SK-N-SH (cell line): ENCODE results near the gene ATG2B. TPM values are rescaled to one million over a fixed set of nuclear protein-coding genes. Genes with fewer than 3 reads are reported as not detected.

Experiments used
- CTCF ChIA-PET: fragments of 300-600, 350-600 bp; formaldehyde crosslinking; extraction: SDS; loops from one replicate; lab custom pipeline; 2021; lab: Yijun Ruan, JAX
- POLR2A ChIA-PET: fragments of 350-600 bp; sonication (Branson Sonifier 250); formaldehyde crosslinking; extraction: SDS; loops from one replicate; lab custom pipeline; 2020; ENCODE audit warnings: antibody characterized with exemption, inconsistent platforms; lab: Yijun Ruan, JAX
- DNase-seq: peaks from one replicate; pipeline ENCODE4 v3.0.0; 2012
- H2AFZ ChIP-seq: fragments of 200-600 bp; sonication (generic); 2 replicates; pipeline ENCODE4 v1.8.1; 2016; ENCODE audit warnings: antibody characterized with exemption, mild to moderate bottlenecking, low read depth
- H3F3A ChIP-seq: fragments of 200-600 bp; sonication (generic); replicated peaks from 2 replicates; pipeline ENCODE3; 2016; ENCODE audit warnings: antibody characterized with exemption, mild to moderate bottlenecking; ENCODE audit not compliant: insufficient read depth
- H3K27ac ChIP-seq, 2 experiments: fragments of 200-500 bp in 1 of 2; fragments of 200-600 bp in 1 of 2; sonication (Bioruptor generic) in 1 of 2; sonication (generic), shearing (Covaris generic) in 1 of 2; 2 replicates each; pipeline versions ENCODE4 v1.5.1 to v1.6.1; 2014 to 2016; ENCODE audit warnings: low read depth in 2 of 2, inconsistent platforms in 1 of 2, low read length in 1 of 2, mild to moderate bottlenecking in 1 of 2, mixed read lengths in 1 of 2
- H3K27me3 ChIP-seq: fragments of 200-600 bp; sonication (generic), shearing (Covaris generic); 2 replicates; pipeline ENCODE4 v1.6.1; 2016; ENCODE audit warnings: mixed run types; ENCODE audit not compliant: insufficient read depth
- H3K36me3 ChIP-seq, 2 experiments: fragments of 200-500 bp in 1 of 2; fragments of 200-600 bp in 1 of 2; sonication (Bioruptor generic) in 1 of 2; sonication (generic) in 1 of 2; replicated peaks in 1 of 2; 2 replicates each; pipeline versions ENCODE3 to v1.5.1; 2014 to 2016; ENCODE audit warnings: low read length in 1 of 2, mild to moderate bottlenecking in 1 of 2; ENCODE audit not compliant: insufficient read depth in 2 of 2, control insufficient read depth in 1 of 2
- H3K4me1 ChIP-seq, 2 experiments: fragments of 200-500 bp in 1 of 2; fragments of 200-600 bp in 1 of 2; sonication (Bioruptor generic) in 1 of 2; sonication (generic), shearing (Covaris generic) in 1 of 2; 2 replicates each; pipeline versions ENCODE4 v1.5.1 to v1.6.1; 2014 to 2016; ENCODE audit warnings: low read depth in 1 of 2, low read length in 1 of 2, mixed run types in 1 of 2; ENCODE audit not compliant: insufficient read depth in 2 of 2, control insufficient read depth in 1 of 2
- H3K4me2 ChIP-seq: fragments of 200-600 bp; sonication (generic), shearing (Covaris generic); 2 replicates; pipeline ENCODE4 v1.6.1; 2017; ENCODE audit warnings: mixed run types
- H3K4me3 ChIP-seq, 2 experiments: fragments of 200-500 bp in 1 of 2; fragments of 200-600 bp in 1 of 2; sonication (Bioruptor generic) in 1 of 2; sonication (generic), shearing (Covaris generic) in 1 of 2; 2 replicates each; pipeline versions ENCODE4 v1.5.1 to v1.8.1; 2014 to 2016; ENCODE audit warnings: low read depth in 2 of 2, inconsistent platforms in 1 of 2, low read length in 1 of 2, mild to moderate bottlenecking in 1 of 2, mixed read lengths in 1 of 2, moderate library complexity in 1 of 2
- H3K79me2 ChIP-seq: fragments of 200-600 bp; sonication (generic); 2 replicates; pipeline ENCODE4 v1.8.1; 2017; ENCODE audit warnings: mild to moderate bottlenecking; ENCODE audit not compliant: insufficient read depth
- H3K9ac ChIP-seq: fragments of 200-600 bp; sonication (generic); 2 replicates; pipeline ENCODE4 v1.6.1; 2017; ENCODE audit warnings: mixed run types
- H3K9me2 ChIP-seq: fragments of 200-600 bp; sonication (generic); 2 replicates; pipeline ENCODE4 v1.6.1; 2017; ENCODE audit warnings: mixed run types
- H3K9me3 ChIP-seq: fragments of 200-600 bp; sonication (generic); 2 replicates; pipeline ENCODE4 v1.6.1; 2017; ENCODE audit warnings: mixed run types, mild to moderate bottlenecking, moderate library complexity
- H4K20me1 ChIP-seq: fragments of 200-600 bp; sonication (generic); 2 replicates; pipeline ENCODE4 v1.6.1; 2017; ENCODE audit warnings: mild to moderate bottlenecking, mixed run types; ENCODE audit not compliant: insufficient read depth
- CHD2 ChIP-seq: fragments of 150-350 bp; IDR thresholded peaks from 2 replicates; pipeline ENCODE4 v1.6.1; 2018; ENCODE audit warnings: low read length; ENCODE audit not compliant: partially characterized antibody
- CTCF ChIP-seq: fragments of 200-600 bp; sonication (generic); IDR thresholded peaks from 2 replicates; pipeline ENCODE4 v1.6.1; 2017; ENCODE audit warnings: antibody characterized with exemption, mild to moderate bottlenecking, moderate library complexity
- ELF1 ChIP-seq: IDR thresholded peaks from 2 replicates; pipeline ENCODE4 v1.4.0; 2012
- EP300 ChIP-seq, 2 experiments: IDR thresholded peaks; 2 replicates each; pipeline versions ENCODE4 v1.4.0 to v1.6.1; 2012; ENCODE audit warnings: borderline replicate concordance in 1 of 2, low read depth in 1 of 2, low read length in 1 of 2
- FOSL2 ChIP-seq: IDR thresholded peaks from 2 replicates; pipeline ENCODE4 v1.4.0; 2012; ENCODE audit warnings: low read depth, mild to moderate bottlenecking, moderate library complexity, borderline replicate concordance
- FOXM1 ChIP-seq: IDR thresholded peaks from 2 replicates; pipeline ENCODE4 v1.4.0; 2012; ENCODE audit warnings: low read depth, mild to moderate bottlenecking
- GABPA ChIP-seq: IDR thresholded peaks from 2 replicates; pipeline ENCODE4 v1.4.0; 2012; ENCODE audit warnings: low read depth, mild to moderate bottlenecking
- JUND ChIP-seq: IDR thresholded peaks from 2 replicates; pipeline ENCODE4 v1.4.0; 2012
- MEF2A ChIP-seq: IDR thresholded peaks from 2 replicates; pipeline ENCODE4 v1.4.0; 2012; ENCODE audit warnings: low read depth, borderline replicate concordance
- NFIC ChIP-seq: IDR thresholded peaks from 2 replicates; pipeline ENCODE4 v1.4.0; 2012; ENCODE audit warnings: borderline replicate concordance
- NRF1 ChIP-seq: IDR thresholded peaks from 2 replicates; pipeline ENCODE4 v1.6.1; 2012; ENCODE audit warnings: low read depth, mild to moderate bottlenecking, low read length
- POLR2AphosphoS5 ChIP-seq: IDR thresholded peaks from 2 replicates; pipeline ENCODE4 v1.6.1; 2012; ENCODE audit warnings: low read depth, low read length
- RAD21 ChIP-seq: IDR thresholded peaks from 2 replicates; pipeline ENCODE4 v1.6.1; 2012; ENCODE audit warnings: mild to moderate bottlenecking, low read length
- RCOR1 ChIP-seq: fragments of 150-350 bp; IDR thresholded peaks from 2 replicates; pipeline ENCODE4 v1.6.1; 2017; ENCODE audit warnings: antibody characterized with exemption, low read length
- RFX5 ChIP-seq: IDR thresholded peaks from 2 replicates; pipeline ENCODE4 v1.6.1; 2012; ENCODE audit warnings: mild to moderate bottlenecking, improper control_type of control experiment, low read length
- RXRA ChIP-seq: IDR thresholded peaks from 2 replicates; pipeline ENCODE4 v1.4.0; 2012; ENCODE audit warnings: low read depth, mild to moderate bottlenecking, borderline replicate concordance
- SMC3 ChIP-seq: IDR thresholded peaks from 2 replicates; pipeline ENCODE4 v1.6.1; 2012; ENCODE audit warnings: low read depth, low read length, improper control_type of control experiment
- TCF12 ChIP-seq: IDR thresholded peaks from 2 replicates; pipeline ENCODE4 v1.4.0; 2012
- TEAD4 ChIP-seq: IDR thresholded peaks from 2 replicates; pipeline ENCODE4 v1.4.0; 2012; ENCODE audit warnings: mild to moderate bottlenecking, borderline replicate concordance; ENCODE audit not compliant: insufficient read depth
- USF2 ChIP-seq: fragments of 150-350 bp; IDR thresholded peaks from 2 replicates; pipeline ENCODE4 v1.6.1; 2017; ENCODE audit warnings: antibody characterized with exemption, low read length, low read depth, borderline replicate concordance
- ZBTB33 ChIP-seq: IDR thresholded peaks from 2 replicates; pipeline ENCODE4 v1.4.0; 2012; ENCODE audit warnings: low read depth, borderline replicate concordance
- WGBS: methylation state at CpG from one replicate; pipeline ENCODE4 v1.1.6; 2017; ENCODE audit warnings: low lambda C conversion rate; 5-methylcytosine and 5-hydroxymethylcytosine counted together
- polyA plus RNA-seq, 3 experiments: library from polyadenylated mRNA; depleted of rRNA; stranded (reverse); fragments of >200 nt; gene quantifications; 2 replicates each; pipeline ENCODE4 v1.2.3, GENCODE V29; 2012
- TF ChIP-seq, protein P1 (sequence below): IDR thresholded peaks from 2 replicates; pipeline ENCODE4 v1.4.0; 2012; ENCODE audit warnings: low read depth, borderline replicate concordance
- TF ChIP-seq, protein P2 (sequence below): fragments of 150-350 bp; IDR thresholded peaks from 2 replicates; pipeline ENCODE4 v1.6.1; 2016; ENCODE audit warnings: mild to moderate bottlenecking, low read depth, low read length

ATG2B gene
- polyA plus RNA-seq, 1 of the 3 experiments (the other 2 are of a cell fraction), result 5.8 TPM

DNA sequence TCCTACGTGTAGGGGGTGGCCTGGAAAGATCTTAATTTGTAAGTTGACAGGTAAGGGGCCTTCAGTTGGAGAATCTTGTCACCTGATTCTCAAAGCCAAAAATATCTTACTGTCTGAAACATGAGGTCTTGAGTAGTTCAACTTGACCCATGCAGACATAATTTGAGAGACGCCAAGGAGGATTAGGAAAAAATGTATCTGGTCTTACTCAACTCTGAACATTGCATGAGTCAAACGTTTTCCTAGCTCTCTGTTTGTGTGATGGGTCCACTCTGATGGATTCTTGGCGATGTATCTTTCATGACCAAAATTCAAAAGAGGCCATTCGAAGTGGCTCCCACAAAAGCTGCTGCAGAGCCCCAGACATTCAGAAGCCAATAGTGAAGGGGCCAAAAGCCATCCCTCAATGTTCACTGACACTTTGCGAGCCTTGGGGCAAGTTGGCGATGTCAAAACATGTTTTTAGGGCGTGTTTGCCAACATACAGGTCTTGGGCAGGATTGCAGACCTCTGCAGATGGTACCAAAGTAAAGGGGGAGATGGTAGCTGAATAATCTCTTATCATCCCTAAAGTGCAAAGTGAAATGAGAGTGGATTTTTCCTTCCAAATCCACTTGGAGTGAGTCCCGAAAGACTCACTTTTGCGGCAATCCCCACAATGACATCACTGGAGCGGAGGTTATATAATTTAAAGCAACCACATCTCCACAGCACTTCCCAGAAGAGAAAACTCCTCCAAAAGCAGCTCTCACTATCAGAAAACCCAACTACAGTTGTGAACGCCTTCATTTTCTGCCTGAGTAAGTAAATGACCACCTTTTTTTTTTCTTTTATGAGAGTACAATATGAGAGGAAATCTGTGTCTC lies 107.4 kb downstream of the ATG2B start, which contains the start of gene BDKRB1:
TSS of gene BDKRB1 (plus strand) at position 710 of the 866 bp plus-strand sequence. CDS start 7,473 bp downstream, outside the sequence.
- 33% methylated on average over 12 of the region's 12 CpGs for WGBS
- peaks cover 6 to 33% of the 10 kb centered on the region in 2 experiments for H3K4me1 ChIP-seq
- peaks cover 0 to 15% of the 10 kb centered on the region in 2 experiments for H3K36me3 ChIP-seq
- peak within 1 kb of the TSS; percentile 66 for H3K4me2 ChIP-seq
- H3K9me2 ChIP-seq, result no peaks in the 10 kb centered on the region
- H3K4me3 ChIP-seq, result peak within 1 kb of the TSS in 1 of 2 experiments; percentile 8; a peak in 2 of 4 replicates
- H4K20me1 ChIP-seq, result no peaks in the 10 kb centered on the region
- H2AFZ ChIP-seq, result peak within 1 kb of the TSS; percentile 15; the same call in 1 of the 2 replicates
- peaks cover 41% of the 10 kb centered on the region for H3K79me2 ChIP-seq
- no peaks in the 10 kb centered on the region for H3K27me3 ChIP-seq
- DNase-seq, result no peak
- peaks cover 35% of the 10 kb centered on the region for H3F3A ChIP-seq
- peak within 1 kb of the TSS; percentile 64; the same call in 1 of the 2 replicates for H3K9ac ChIP-seq
- H3K9me3 ChIP-seq, result peaks cover 10% of the 10 kb centered on the region; the same call in 1 of the 2 replicates
- ChIA-PET POLR2A (no interaction called here), CTCF (interaction anchor here (0.9 to 1.6 kb wide), 3 partner anchors 9 to 155 kb away, joined by 3 to 6 read pairs (median 3); no protein-coding TSS in a partner anchor)
- H3K27ac ChIP-seq, result peak within 1 kb of the TSS; percentile 77 to 97; a peak in 3 of 4 replicates
- TF ChIP-seq SMC3 (no peak), ELF1 (no peak), NRF1 (no peak), FOSL2 (peak; percentile 84), TEAD4 (peak; percentile 80; the same call in 1 of the 2 replicates), RCOR1 (no peak), JUND (peak; percentile 86), POLR2AphosphoS5 (peak; percentile 86), GABPA (no peak), TCF12 (peak; percentile 98), RAD21 (no peak), FOXM1 (peak; percentile 71; the same call in 1 of the 2 replicates), USF2 (no peak), MEF2A (peak; percentile 89), ZBTB33 (0 out of 2 replicates have a peak, but pooled peaks have one; percentile 50), NFIC (peak; percentile 88), CHD2 (no peak), RXRA (peak; percentile 93; the same call in 1 of the 2 replicates), EP300 (IDR thresholded peaks at IDR 0.05; ENCODE audit: borderline replicate concordance in 1 of 2, low read depth in 1 of 2, low read length in 1 of 2) (peak; percentile 63 to 97), RFX5 (no peak), CTCF (no peak)
- TF ChIP-seq, protein P1, sequence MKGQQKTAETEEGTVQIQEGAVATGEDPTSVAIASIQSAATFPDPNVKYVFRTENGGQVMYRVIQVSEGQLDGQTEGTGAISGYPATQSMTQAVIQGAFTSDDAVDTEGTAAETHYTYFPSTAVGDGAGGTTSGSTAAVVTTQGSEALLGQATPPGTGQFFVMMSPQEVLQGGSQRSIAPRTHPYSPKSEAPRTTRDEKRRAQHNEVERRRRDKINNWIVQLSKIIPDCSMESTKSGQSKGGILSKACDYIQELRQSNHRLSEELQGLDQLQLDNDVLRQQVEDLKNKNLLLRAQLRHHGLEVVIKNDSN, result 0 out of 2 replicates have a peak, but pooled peaks have one; percentile 19
- TF ChIP-seq, protein P2, sequence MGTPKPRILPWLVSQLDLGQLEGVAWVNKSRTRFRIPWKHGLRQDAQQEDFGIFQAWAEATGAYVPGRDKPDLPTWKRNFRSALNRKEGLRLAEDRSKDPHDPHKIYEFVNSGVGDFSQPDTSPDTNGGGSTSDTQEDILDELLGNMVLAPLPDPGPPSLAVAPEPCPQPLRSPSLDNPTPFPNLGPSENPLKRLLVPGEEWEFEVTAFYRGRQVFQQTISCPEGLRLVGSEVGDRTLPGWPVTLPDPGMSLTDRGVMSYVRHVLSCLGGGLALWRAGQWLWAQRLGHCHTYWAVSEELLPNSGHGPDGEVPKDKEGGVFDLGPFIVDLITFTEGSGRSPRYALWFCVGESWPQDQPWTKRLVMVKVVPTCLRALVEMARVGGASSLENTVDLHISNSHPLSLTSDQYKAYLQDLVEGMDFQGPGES, result no peak
